GM23338 (cell line): ENCODE measurements around the gene ZNF778. TPM values are rescaled to one million over a fixed set of nuclear protein-coding genes. Genes with fewer than 3 reads are reported as not detected.

Source experiments
- ATAC-seq: fragments of 200-7000 bp; cut with Tn5 transposase; 3 replicates; pipeline ENCODE4 v1.9.1; 2020
- DNase-seq: peaks from one replicate; pipeline ENCODE4 v3.0.0-alpha.2; 2015; ENCODE audit warnings: low spot score
- H2AFZ ChIP-seq: fragments of 200-600 bp; sonication (generic); 2 replicates; pipeline ENCODE4 v1.8.0; 2016; ENCODE audit warnings: antibody characterized with exemption, mild to moderate bottlenecking, moderate library complexity
- H3F3A ChIP-seq: fragments of 200-600 bp; sonication (generic); replicated peaks from 2 replicates; pipeline ENCODE4 v1.8.0; 2017; ENCODE audit warnings: antibody characterized with exemption, mixed run types, low read depth
- H3K27ac ChIP-seq: fragments of 200-600 bp; sonication (generic); 2 replicates; pipeline ENCODE4 v1.6.1; 2016; ENCODE audit warnings: low read depth
- H3K27me3 ChIP-seq: fragments of 200-600 bp; sonication (generic); 2 replicates; pipeline ENCODE4 v1.8.0; 2016; ENCODE audit warnings: mild to moderate bottlenecking, mixed run types, moderate library complexity; ENCODE audit not compliant: insufficient read depth
- H3K36me3 ChIP-seq: fragments of 200-600 bp; sonication (generic); 2 replicates; pipeline ENCODE4 v1.8.0; 2016; ENCODE audit warnings: mild to moderate bottlenecking; ENCODE audit not compliant: insufficient read depth
- H3K4me1 ChIP-seq: fragments of 200-600 bp; sonication (generic); 2 replicates; pipeline ENCODE4 v1.8.0; 2016; ENCODE audit warnings: mild to moderate bottlenecking, moderate library complexity; ENCODE audit not compliant: insufficient read depth
- H3K4me2 ChIP-seq: fragments of 200-600 bp; sonication (generic); 2 replicates; pipeline ENCODE4 v1.7.1; 2017; ENCODE audit warnings: mixed run types
- H3K4me3 ChIP-seq: fragments of 200-600 bp; sonication (generic); 2 replicates; pipeline ENCODE4 v1.6.1; 2016; ENCODE audit warnings: mixed run types
- H3K79me2 ChIP-seq: fragments of 200-600 bp; sonication (generic); replicated peaks from 2 replicates; pipeline ENCODE4 v1.8.0; 2017; ENCODE audit warnings: mild to moderate bottlenecking; ENCODE audit not compliant: insufficient read depth
- H3K9me2 ChIP-seq: fragments of 200-600 bp; sonication (generic); 2 replicates; pipeline ENCODE4 v1.8.0; 2017; ENCODE audit not compliant: insufficient read depth
- H4K20me1 ChIP-seq: fragments of 200-600 bp; sonication (generic); replicated peaks from 2 replicates; pipeline ENCODE4 v1.8.0; 2017; ENCODE audit warnings: mild to moderate bottlenecking; ENCODE audit not compliant: insufficient read depth
- H3K27ac Mint-ChIP-seq: 2 replicates; pipeline ENCODE4 v1.8.0; 2020; ENCODE audit warnings: inconsistent platforms, mild to moderate bottlenecking, moderate library complexity, mixed read lengths
- H3K27me3 Mint-ChIP-seq: 3 replicates; pipeline ENCODE4 v1.8.0; 2022; ENCODE audit warnings: low read depth, mild to moderate bottlenecking, moderate library complexity, mixed read lengths, inconsistent platforms; ENCODE audit not compliant: insufficient read depth, poor library complexity
- H3K36me3 Mint-ChIP-seq: 3 replicates; pipeline ENCODE4 v1.8.0; 2021; ENCODE audit warnings: low read depth, mild to moderate bottlenecking, inconsistent platforms, moderate library complexity, mixed read lengths
- H3K4me1 Mint-ChIP-seq: 3 replicates; pipeline ENCODE4 v1.8.0; 2020; ENCODE audit warnings: mild to moderate bottlenecking, inconsistent platforms, mixed read lengths
- H3K4me3 Mint-ChIP-seq: 3 replicates; pipeline ENCODE4 v1.8.0; 2021; ENCODE audit warnings: moderate library complexity, mild to moderate bottlenecking, inconsistent platforms, mixed read lengths
- H3K9me3 Mint-ChIP-seq: 3 replicates; pipeline ENCODE4 v1.8.0; 2020; ENCODE audit warnings: moderate library complexity, mild to moderate bottlenecking, inconsistent platforms, mixed read lengths
- CREB1 ChIP-seq: fragments of 250-450 bp; sonication (Bioruptor Pico); IDR thresholded peaks from 2 replicates; pipeline ENCODE4 v1.5.0; 2020; ENCODE audit warnings: low read depth, mild to moderate bottlenecking, moderate library complexity
- CTCF ChIP-seq, 2 experiments: fragments of 200-600 bp in 1 of 2; sonication (generic) in 1 of 2; conservative IDR thresholded peaks; 2 replicates each; pipeline versions ENCODE4 v1.5.1 to v1.6.1; 2016 to 2017; ENCODE audit warnings: antibody characterized with exemption in 2 of 2, low read depth in 2 of 2, mild to moderate bottlenecking in 2 of 2, moderate library complexity in 1 of 2
- ETS1 ChIP-seq: IDR thresholded peaks from 2 replicates; pipeline ENCODE4 v1.6.1; 2016; ENCODE audit warnings: antibody characterized with exemption
- JUNB ChIP-seq: IDR thresholded peaks from one replicate; pipeline ENCODE4 v1.6.1; 2016; ENCODE audit warnings: antibody characterized with exemption; ENCODE audit not compliant: unreplicated experiment
- NANOG ChIP-seq: IDR thresholded peaks from 2 replicates; pipeline ENCODE4 v1.6.1; 2016; ENCODE audit warnings: antibody characterized with exemption, borderline replicate concordance
- POLR2AphosphoS5 ChIP-seq: IDR thresholded peaks from 2 replicates; pipeline ENCODE4 v1.6.1; 2016; ENCODE audit warnings: antibody characterized with exemption, low read depth
- REST ChIP-seq: IDR thresholded peaks from one replicate; pipeline ENCODE4 v1.6.1; 2018; ENCODE audit warnings: antibody characterized with exemption; ENCODE audit not compliant: unreplicated experiment
- STAT1 ChIP-seq: IDR thresholded peaks from one replicate; pipeline ENCODE4 v1.6.1; 2016; ENCODE audit warnings: antibody characterized with exemption; ENCODE audit not compliant: unreplicated experiment
- ZNF114 ChIP-seq: fragments of 250-450 bp; sonication (Bioruptor Pico); IDR thresholded peaks from 2 replicates; pipeline ENCODE4 v1.5.0; 2020; ENCODE audit warnings: mild to moderate bottlenecking, moderate library complexity
- ZNF331 ChIP-seq: fragments of 250-450 bp; sonication (Bioruptor Pico); IDR thresholded peaks from 2 replicates; pipeline ENCODE4 v1.5.0; 2020; ENCODE audit warnings: low read depth, mild to moderate bottlenecking, moderate library complexity
- polyA plus RNA-seq: library from polyadenylated mRNA; unstranded; fragments of >200 nt; fragmentation: Nextera tagmentation; extraction: Ambion mirVana; gene quantifications from 2 replicates; pipeline ENCODE4 v1.2.1, GENCODE V29; 2016
- total RNA-seq: library from RNA; depleted of rRNA; stranded (reverse); fragments of >200 nt; shearing (Covaris generic); gene quantifications from 2 replicates; pipeline ENCODE4 v1.2.3, GENCODE V29; 2014

The ZNF778 gene
- total and polyA plus RNA-seq, 2 experiments from 2014 or later = 7.9 to 43.4 TPM

GRCh38 chr16:89176717-89177116 lies 40.8 kb upstream of the ZNF778 start (continued):
- TF ChIP-seq CTCF (conservative IDR thresholded peaks at IDR 0.05; ENCODE audit: low read depth in 2 of 2) (no peak), ZNF331 (CRISPR knock-in tag) (no peak), ETS1 (no peak), ZNF114 (CRISPR knock-in tag) (no peak), NANOG (no peak), CREB1 (CRISPR knock-in tag) (no peak), POLR2AphosphoS5 (no peak)

- H3K4me3 ChIP-seq = no peak overlapping the region
- Mint-ChIP-seq H3K27ac (no peak overlapping the region), H3K36me3 (no peaks in the 10 kb centered on the region), H3K27me3 (peaks cover 8% of the 10 kb centered on the region), H3K4me3 (no peak overlapping the region), H3K4me1 (peaks cover 8% of the 10 kb centered on the region), H3K9me3 (no peaks in the 10 kb centered on the region)
- no peak overlapping the region for H2AFZ ChIP-seq
- H3K9me2 ChIP-seq = no peaks in the 10 kb centered on the region
- no peaks in the 10 kb centered on the region for H3K79me2 ChIP-seq
- DNase-seq (no peak), ATAC-seq (no peak)
- TF ChIP-seq JUNB (no peak), CREB1 (CRISPR knock-in tag) (no peak)
- no peaks in the 10 kb centered on the region for H3F3A ChIP-seq
- no peak overlapping the region for H3K4me2 ChIP-seq
- no peaks in the 10 kb centered on the region for H3K27me3 ChIP-seq
- H3K27ac ChIP-seq = no peak overlapping the region
- peaks cover 9% of the 10 kb centered on the region for H3K4me1 ChIP-seq
- H3K36me3 ChIP-seq = no peaks in the 10 kb centered on the region
- no peaks in the 10 kb centered on the region for H4K20me1 ChIP-seq
Observed at GRCh38 chr16:89177501-89177900, 40.0 kb upstream of the ZNF778 start.

- no peak overlapping the region for H3K27ac ChIP-seq
- H3K36me3 Mint-ChIP-seq = no peaks in the 10 kb centered on the region
- no peaks in the 10 kb centered on the region for H4K20me1 ChIP-seq
- H3K4me3 Mint-ChIP-seq = no peak overlapping the region
- H3K79me2 ChIP-seq = no peaks in the 10 kb centered on the region
- no peaks in the 10 kb centered on the region for H3K36me3 ChIP-seq
- H3K27me3 ChIP-seq = no peaks in the 10 kb centered on the region
- no peak overlapping the region for H2AFZ ChIP-seq
- DNase-seq = no peak
- H3K27me3 Mint-ChIP-seq = peaks cover 6% of the 10 kb centered on the region
- H3K9me2 ChIP-seq = no peaks in the 10 kb centered on the region
- H3K4me1 ChIP-seq = peaks cover 2% of the 10 kb centered on the region; the same call in 1 of the 2 replicates
- H3K9me3 Mint-ChIP-seq = no peaks in the 10 kb centered on the region
- H3K4me1 Mint-ChIP-seq = peaks cover 3% of the 10 kb centered on the region
- H3K4me3 ChIP-seq = no peak overlapping the region
- ATAC-seq = no peak
- no peak overlapping the region for H3K4me2 ChIP-seq
- H3K27ac Mint-ChIP-seq = no peak overlapping the region
- H3F3A ChIP-seq = no peaks in the 10 kb centered on the region
- TF ChIP-seq STAT1 = no peak
- TF ChIP-seq JUNB = no peak
- TF ChIP-seq REST = no peak
- no peak for TF ChIP-seq CREB1 (CRISPR knock-in tag)
- no peak for TF ChIP-seq CTCF (conservative IDR thresholded peaks at IDR 0.05; ENCODE audit: low read depth in 2 of 2)
- no peak for TF ChIP-seq ZNF114 (CRISPR knock-in tag)
- TF ChIP-seq POLR2AphosphoS5 = no peak
Observed at GRCh38 chr16:89178453-89179147, 38.9 kb upstream of the ZNF778 start.
